GM12891 (cell line): ENCODE measurements around the gene MAST1.

Source experiments
- POLR2A ChIP-seq: IDR thresholded peaks from 2 replicates; pipeline ENCODE4 v1.6.1; 2011; ENCODE audit warnings: low read depth, low read length, control low read depth
- POLR2AphosphoS5 ChIP-seq: IDR thresholded peaks from 2 replicates; pipeline ENCODE4 v1.6.1; 2011; ENCODE audit warnings: low read depth, low read length, control low read depth
- TAF1 ChIP-seq: IDR thresholded peaks from 2 replicates; pipeline ENCODE4 v1.6.1; 2011; ENCODE audit warnings: low read depth, low read length, control low read depth

- TF ChIP-seq POLR2A (no peak), POLR2AphosphoS5 (no peak), TAF1 (no peak)
Measured at GRCh38 chr19:12794971-12795381, 43.3 kb upstream of the MAST1 start.
